Measurements from ENCODE around the gene BRD3OS.

GRCh38 chr9:133990366-133991213 lies 34.7 kb upstream of the BRD3OS start:
- TF ChIP-seq CTCF (IDR thresholded peaks at IDR 0.05) (no peak), ZFX (IDR thresholded peaks at IDR 0.05; ENCODE audit: borderline replicate concordance) (no peak)

Data from 22Rv1 (cell line).